GM15510 (cell line): ENCODE results near the gene HOXA9.

Source experiments
- POLR2A ChIP-seq: IDR thresholded peaks from 3 replicates; pipeline ENCODE4 v1.6.1; 2011; ENCODE audit warnings: borderline replicate concordance; ENCODE audit not compliant: insufficient read length; ENCODE audit errors: extremely low read depth

Gene HOXA9

GRCh38 chr7:27165089-27165995 is at the start of gene HOXA9:
HOXA9 (minus strand) TSS chr7:27165537; CDS start chr7:27165457, 80 bp downstream.
- no peak for TF ChIP-seq POLR2A

- TF ChIP-seq POLR2A: no peak
Observed at GRCh38 chr7:27214239-27214950, 49.1 kb upstream of the HOXA9 start.

- no peak for TF ChIP-seq POLR2A
Observed at GRCh38 chr7:27213433-27214238, 48.3 kb upstream of the HOXA9 start.

GRCh38 chr7:27212497-27213432 is 47.4 kb upstream of the HOXA9 start:
- TF ChIP-seq POLR2A: no peak

DNA sequence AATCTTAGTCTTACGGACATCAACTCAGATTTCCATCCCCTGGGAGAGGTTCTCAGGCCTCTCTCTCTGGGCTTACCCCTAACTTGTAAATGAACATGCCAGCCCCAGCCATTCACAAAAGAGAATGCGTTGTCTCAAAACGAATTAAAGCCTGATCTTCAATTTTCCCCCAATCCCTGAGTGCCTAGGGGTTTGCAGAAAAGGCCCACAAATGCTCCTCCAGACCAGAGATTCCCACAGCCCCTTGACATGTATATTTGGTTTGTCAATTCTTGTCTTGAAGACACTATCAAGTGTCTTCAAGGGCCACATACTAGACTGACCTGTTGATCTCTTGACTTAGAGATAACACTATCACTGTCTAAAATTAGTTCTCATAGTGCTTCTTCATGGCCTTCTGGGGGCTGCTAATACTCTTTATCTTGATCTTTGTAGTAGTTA is 46.4 kb upstream of the HOXA9 start:
- no peak for TF ChIP-seq POLR2A

DNA sequence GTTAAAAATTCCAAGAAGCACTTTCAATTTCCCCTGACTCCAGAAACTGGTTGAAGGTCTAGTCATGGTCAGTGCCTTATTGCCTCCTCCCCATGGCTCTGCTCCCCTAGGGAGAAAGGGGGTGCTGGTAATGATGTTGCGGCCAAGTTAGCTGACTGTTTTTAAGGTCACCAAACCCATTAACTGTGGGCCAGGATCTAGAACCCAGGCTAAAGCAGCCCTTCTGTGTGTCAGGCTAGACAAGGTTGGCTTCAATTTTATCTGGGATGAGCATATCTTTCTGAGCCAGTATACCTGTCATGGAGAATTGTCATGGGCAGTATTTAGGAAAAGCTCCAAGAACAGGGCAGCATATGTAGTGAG is 45.7 kb upstream of the HOXA9 start:
- no peak for TF ChIP-seq POLR2A

DNA sequence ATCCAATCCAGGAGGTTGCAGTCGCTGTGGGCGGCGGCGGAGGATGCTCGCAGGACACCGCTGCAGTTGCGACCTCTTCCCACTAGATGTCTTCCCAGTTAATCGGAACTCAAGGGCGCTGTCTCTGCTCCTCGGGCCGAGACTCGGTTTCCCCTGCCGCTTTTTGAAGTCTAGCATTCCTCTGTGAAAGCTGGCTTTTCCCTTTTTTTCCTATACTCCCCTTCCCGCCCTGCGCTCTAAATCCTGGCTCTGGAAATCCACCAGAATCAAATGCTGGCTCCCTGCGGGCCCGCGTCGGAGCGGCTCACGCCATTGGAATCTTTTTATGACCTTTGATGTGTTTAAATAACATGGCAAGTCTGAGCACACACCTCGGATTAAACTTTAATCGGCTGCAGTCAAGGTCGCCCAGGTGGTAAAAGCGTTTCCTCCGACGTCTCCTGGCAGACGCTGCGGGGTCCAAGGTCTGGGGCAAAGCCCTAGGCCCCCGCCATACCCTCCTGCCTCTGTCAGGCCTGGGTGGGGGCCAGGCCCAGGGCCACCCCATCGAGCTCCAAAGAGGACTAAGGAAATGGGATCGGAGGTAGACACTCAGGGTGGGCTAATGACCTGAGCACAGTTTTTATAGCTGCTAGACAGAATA is 45.2 kb upstream of the HOXA9 start:
- TF ChIP-seq POLR2A: no peak

DNA sequence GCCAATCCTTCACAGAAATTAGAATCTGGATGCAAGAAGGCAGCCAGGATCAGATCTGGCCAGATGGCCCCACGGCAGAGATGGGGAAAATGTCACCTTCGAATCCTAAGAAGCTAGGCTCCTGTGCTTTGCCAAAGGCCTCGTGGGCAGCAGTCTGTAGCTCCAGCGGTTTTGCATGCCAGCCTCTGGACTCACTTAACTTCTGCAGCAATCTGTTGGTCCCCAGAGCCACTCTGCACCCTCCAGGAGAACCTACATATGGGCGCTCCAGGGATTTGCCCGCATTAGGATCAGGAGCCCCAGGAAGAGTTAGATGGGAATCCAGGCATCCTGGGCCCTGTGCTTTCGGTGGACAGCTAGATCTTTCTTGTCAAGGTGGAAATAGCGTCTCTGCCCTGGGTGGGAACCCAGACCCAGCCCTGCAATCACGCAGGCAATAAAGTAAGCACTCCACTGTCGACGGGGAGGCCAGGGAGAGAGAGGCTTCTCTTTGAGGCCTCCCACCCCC is 44.6 kb upstream of the HOXA9 start:
- TF ChIP-seq POLR2A: no peak

GRCh38 chr7:27208998-27209397 is 43.7 kb upstream of the HOXA9 start:
- no peak for TF ChIP-seq POLR2A

- TF ChIP-seq POLR2A: no peak
Observed at GRCh38 chr7:27207348-27207985, 42.1 kb upstream of the HOXA9 start.

DNA sequence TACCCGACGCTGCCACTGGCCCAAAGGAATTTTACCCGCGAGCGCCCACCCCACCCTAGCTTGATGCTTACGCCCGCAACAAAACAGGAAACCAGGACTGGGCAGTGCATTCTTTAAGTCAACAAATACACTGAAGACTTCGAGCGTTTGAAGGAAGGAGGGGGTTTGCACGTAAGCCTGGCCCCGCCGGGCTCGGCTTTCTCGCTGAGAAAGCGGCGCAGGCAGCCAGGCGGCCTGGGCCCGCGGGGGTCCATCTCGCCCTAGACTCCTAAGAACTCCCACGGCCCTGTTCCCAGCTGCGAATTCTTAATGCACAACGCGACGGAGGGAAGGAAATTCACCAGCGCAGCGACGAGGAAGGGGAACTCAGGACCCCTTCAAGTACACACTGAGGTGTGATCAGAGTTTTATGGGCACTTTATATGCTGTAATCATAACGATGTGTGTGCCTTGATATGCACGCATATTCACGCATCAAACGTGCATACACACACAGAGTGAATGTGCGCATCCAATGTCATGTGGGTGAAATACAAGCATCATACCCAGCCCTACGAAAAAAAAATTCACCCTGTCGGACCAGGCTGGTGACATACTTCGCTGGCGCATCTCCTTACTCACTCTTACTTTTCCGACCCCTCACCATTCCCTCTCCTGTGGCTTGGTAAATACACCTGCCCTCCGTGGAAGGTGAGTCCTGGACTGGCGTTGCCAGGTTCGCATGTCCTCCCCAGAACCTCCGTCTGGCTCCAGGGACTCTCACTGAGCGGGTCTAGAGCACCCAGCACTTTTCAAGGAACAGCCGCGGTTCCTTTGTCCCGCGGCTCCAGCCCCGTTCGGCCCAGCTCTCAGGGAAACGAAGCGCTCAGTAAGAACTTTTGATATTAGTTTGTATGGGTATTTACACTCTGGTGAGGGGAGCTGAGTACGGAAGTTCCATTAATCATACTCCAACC is 40.3 kb upstream of the HOXA9 start:
- TF ChIP-seq POLR2A: no peak

- no peak for TF ChIP-seq POLR2A
Observed at GRCh38 chr7:27204851-27205322, 39.5 kb upstream of the HOXA9 start.
